GM12801 (cell line): ENCODE data around the gene ZNF578.

ENCODE experiments used
- CTCF ChIP-seq: IDR thresholded peaks from one replicate; pipeline ENCODE4 v1.5.1; 2011; ENCODE audit warnings: control low read depth; ENCODE audit not compliant: insufficient read length; ENCODE audit errors: extremely low read depth

The ZNF578 gene

GRCh38 chr19:52498571-52498970 is 45.2 kb downstream of the ZNF578 start:
- no peak for TF ChIP-seq CTCF

GRCh38 chr19:52507266-52507665 is 53.9 kb downstream of the ZNF578 start:
- TF ChIP-seq CTCF, result no peak

- TF ChIP-seq CTCF, result no peak
Observed at GRCh38 chr19:52516191-52516590, 62.8 kb downstream of the ZNF578 start.

- no peak for TF ChIP-seq CTCF
Observed at GRCh38 chr19:52518646-52519045, 65.3 kb downstream of the ZNF578 start.

- TF ChIP-seq CTCF, result no peak
Observed at GRCh38 chr19:52520013-52520412, 66.7 kb downstream of the ZNF578 start.

- TF ChIP-seq CTCF, result no peak
Observed at GRCh38 chr19:52522551-52522950, 69.2 kb downstream of the ZNF578 start.

GRCh38 chr19:52524086-52524485 is 70.7 kb downstream of the ZNF578 start:
- TF ChIP-seq CTCF, result no peak
